ENCODE results near the gene GLTPD2. TPM values are rescaled to one million over a fixed set of nuclear protein-coding genes. Genes with fewer than 3 reads are reported as not detected.

Gene GLTPD2
- total RNA-seq, 1 experiment from 2014 or later, result not detected

DNA sequence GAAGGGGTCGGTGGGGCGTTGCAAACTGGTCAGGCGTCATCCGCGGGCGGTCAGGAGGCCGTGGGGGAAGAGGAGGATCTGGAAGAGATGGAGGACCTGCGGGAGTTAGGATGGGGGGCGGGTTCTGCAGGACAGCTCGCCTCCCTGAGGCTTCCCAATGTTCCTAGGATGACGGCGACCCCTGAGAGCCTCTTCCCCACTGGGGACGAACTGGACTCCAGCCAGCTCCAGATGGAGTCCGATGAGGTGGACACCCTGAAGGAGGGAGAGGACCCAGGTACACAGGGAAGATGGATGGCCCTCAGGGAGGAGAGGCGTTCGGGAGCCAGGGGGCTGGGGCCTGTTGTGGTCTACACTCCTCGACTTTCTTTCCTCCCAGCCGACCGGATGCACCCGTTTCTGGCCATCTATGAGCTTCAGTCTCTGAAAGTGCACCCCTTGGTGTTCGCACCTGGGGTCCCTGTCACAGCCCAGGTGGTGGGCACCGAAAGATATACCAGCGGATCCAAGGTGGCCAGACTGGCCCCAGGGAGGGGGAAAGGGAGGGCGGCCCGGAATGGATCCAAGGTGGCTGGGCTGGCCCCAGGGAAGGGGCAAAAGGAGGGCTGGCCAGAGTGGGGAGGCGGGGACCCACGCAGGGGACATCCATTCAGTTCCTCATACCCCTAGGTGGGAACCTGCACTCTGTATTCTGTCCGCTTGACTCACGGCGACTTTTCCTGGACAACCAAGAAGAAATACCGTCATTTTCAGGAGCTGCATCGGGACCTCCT, 19.0 kb downstream of the GLTPD2 start:
- Histone ChIP-seq H2BK15ac (ENCODE audit: low read depth, low read length) (no peak overlapping the region), H3K4me2 (ENCODE audit: insufficient read depth, insufficient read length, low read length) (peak overlapping the region; percentile 82), H2AFZ (ENCODE audit: low read length) (no peak overlapping the region), H2AK5ac (ENCODE audit: insufficient read length, low read length) (no peak overlapping the region), H3K18ac (ENCODE audit: insufficient read length, low read depth, low read length) (no peak overlapping the region), H3K14ac (ENCODE audit: insufficient read depth, low read length) (no peak overlapping the region), H3K56ac (ENCODE audit: insufficient read length, low read depth, low read length) (no peak overlapping the region), H3K4ac (ENCODE audit: low read depth, low read length) (no peak overlapping the region), H3K23ac (ENCODE audit: insufficient read length, low read depth, low read length) (no peak overlapping the region), H3K23me2 (ENCODE audit: insufficient read length, low read depth, low read length, poor library complexity, severe bottlenecking) (peaks cover 5% of the 10 kb centered on the region), H2BK120ac (ENCODE audit: low read depth, low read length, poor library complexity, severe bottlenecking) (no peak overlapping the region), H2BK5ac (ENCODE audit: insufficient read length, low read length) (no peak overlapping the region), H4K20me1 (ENCODE audit: control insufficient read depth, insufficient read depth, insufficient read length) (no peaks in the 10 kb centered on the region), H2BK12ac (ENCODE audit: insufficient read length, low read depth, low read length) (no peak overlapping the region), H4K91ac (ENCODE audit: insufficient read length, low read depth, low read length) (no peak overlapping the region), H4K5ac (ENCODE audit: insufficient read length, low read depth, low read length) (no peak overlapping the region), H4K8ac (replicated peaks; ENCODE audit: insufficient read length, low read depth, low read length) (no peak overlapping the region), H3K9me3 (ENCODE audit: control insufficient read depth, low read depth, low read length) (no peaks in the 10 kb centered on the region), H3K9ac (ENCODE audit: extremely low read depth, insufficient read length, low read length) (peak overlapping the region; percentile 46), H3K27me3 (ENCODE audit: insufficient read depth, low read length) (no peaks in the 10 kb centered on the region), H2BK20ac (ENCODE audit: low read depth, low read length, poor library complexity, severe bottlenecking) (no peak overlapping the region), H3T11ph (ENCODE audit: low read length) (no peak overlapping the region), H3K4me1 (ENCODE audit: insufficient read depth, low read length) (no peaks in the 10 kb centered on the region), H3K79me2 (ENCODE audit: insufficient read depth, low read length) (no peaks in the 10 kb centered on the region), H3K27ac (ENCODE audit: insufficient read length, low read depth, low read length) (no peak overlapping the region), H3K79me1 (ENCODE audit: insufficient read depth, low read depth, low read length, poor library complexity, severe bottlenecking) (no peaks in the 10 kb centered on the region)
- WGBS (ENCODE audit: extremely low coverage, insufficient read length, low lambda C conversion rate), result no CpG with 5 or more reads among the region's 32 CpGs
- H3K4me3 Mint-ChIP-seq, result peak overlapping the region; percentile 86 to 96
- DNase-seq, result no peak
- no peaks in the 10 kb centered on the region; the same call in 1 of the 2 replicates for H3K27me3 Mint-ChIP-seq (ENCODE audit: low read depth)
- no peak for TF ChIP-seq CTCF (conservative IDR thresholded peaks at IDR 0.05)
- peaks cover 15 to 16% of the 10 kb centered on the region in 2 experiments for H3K4me1 Mint-ChIP-seq
- H3K36me3 Mint-ChIP-seq (ENCODE audit: insufficient read depth in 1 of 3, low read depth in 3 of 3), result peaks cover 14 to 31% (median 30%) of the 10 kb centered on the region in 3 experiments; a peak in 6 of 7 replicates
- peak overlapping the region in 2 of 3 experiments; percentile 91 to 93; a peak in 3 of 7 replicates for H3K27ac Mint-ChIP-seq
- H3K9me3 Mint-ChIP-seq, result no peaks in the 10 kb centered on the region
